Heart right ventricle (tissue), 16 donors: ENCODE results near the gene TENT5A. TPM values are rescaled to one million over a fixed set of nuclear protein-coding genes. Genes with fewer than 3 reads are reported as not detected.
"Not testable (repeated sequence)": the region's sequence is repeated elsewhere in the genome, so short reads cannot be mapped to it uniquely, and the experiment has no call there.

Source experiments
- ATAC-seq, 8 donors: fragments of 200-7000 bp; cut with Tn5 transposase; one replicate each; pipeline ENCODE4 v1.9.1; 2020; ENCODE audit warnings: mild to moderate bottlenecking in 8 of 8, moderate library complexity in 8 of 8, moderate number of reproducible peaks in 1 of 8
- DNase-seq, 2 donors: peaks; one replicate each; pipeline ENCODE4 v3.0.0-alpha.2; 2020
- H3K27ac ChIP-seq, 10 donors: fragments of 200-600 bp; sonication (generic) in 2 of 10; one replicate each; pipeline versions ENCODE4 v1.5.0 to v1.8.0; 2020 to 2022; ENCODE audit warnings: mild to moderate bottlenecking in 3 of 10
- H3K27me3 ChIP-seq, 7 donors: fragments of 200-600 bp; one replicate each; pipeline ENCODE4 v1.8.0; 2021 to 2022; ENCODE audit warnings: mild to moderate bottlenecking in 2 of 7
- H3K36me3 ChIP-seq, 9 donors: fragments of 200-600 bp; sonication (generic) in 1 of 9; one replicate each; pipeline versions ENCODE4 v1.5.0 to v1.8.0; 2020 to 2022; ENCODE audit warnings: mild to moderate bottlenecking in 2 of 9
- H3K4me1 ChIP-seq, 9 donors: fragments of 200-600 bp; sonication (generic) in 1 of 9; one replicate each; pipeline versions ENCODE4 v1.5.0 to v1.8.0; 2020 to 2022; ENCODE audit warnings: mild to moderate bottlenecking in 4 of 9
- H3K4me3 ChIP-seq, 10 donors: fragments of 200-600 bp; sonication (generic) in 2 of 10; one replicate each; pipeline versions ENCODE4 v1.5.0 to v1.8.0; 2020 to 2022; ENCODE audit warnings: mild to moderate bottlenecking in 7 of 10, moderate library complexity in 2 of 10
- H3K9me3 ChIP-seq, 11 donors: fragments of 200-600 bp in 10 of 11; sonication (generic) in 2 of 11; one replicate each; pipeline versions ENCODE4 v1.5.0 to v1.8.0; 2013 to 2022; ENCODE audit warnings: mild to moderate bottlenecking in 2 of 11, control low read depth in 1 of 11, moderate library complexity in 1 of 11
- CTCF ChIP-seq, 9 donors: fragments of 200-600 bp; sonication (generic) in 2 of 9; IDR thresholded peaks; one replicate each; pipeline versions ENCODE4 v1.5.0 to v1.8.0; 2021 to 2022; ENCODE audit warnings: antibody characterized with exemption in 9 of 9, mild to moderate bottlenecking in 5 of 9, moderate library complexity in 1 of 9
- WGBS, 2 donors: extraction: QIAGEN DNeasy Blood & Tissue Kit; methylation state at CpG; one replicate each; pipeline ENCODE4 v1.1.7; 2013; ENCODE audit warnings: inconsistent platforms in 1 of 2; 5-methylcytosine and 5-hydroxymethylcytosine counted together
- intact Hi-C, 10 donors: fragments of 100-400 bp; cut with DNase I; formaldehyde crosslinking; loops; one replicate each; pipeline versions ENCODE4 v1.11.1 to v1.14.2; 2022
- polyA plus RNA-seq, 2 donors: library from polyadenylated mRNA; stranded (reverse); fragments of 200-250 nt; gene quantifications; one replicate each; pipeline ENCODE4 v1.2.3, GENCODE V29; 2013
- total RNA-seq, 10 donors: library from RNA; stranded (reverse); fragmentation: NEBNext Ultra II Directional in 3 of 10; extraction: Animal tissue kit (Norgen Biotek cat#: 25700) in 3 of 10; gene quantifications; one replicate each; pipeline versions ENCODE4 v1.2.1 to v1.2.4, GENCODE V29; 2021 to 2023
- donor health status: Arrhythmogenic right ventricular cardiomyopathy.
- donor health status: ischemic (EF 13 %, LVEDD 7.1; RV severe dilation, severe dysfunction).
- donor health status: healthy with polysubstance abuse.
- donor health status: DM: no; HTN: yes; CAD: no.
- donor health status: DM: no; HTN: no; CAD: no.
- donor health status: ischemic (EF 25% LVEDD 6.9; RV normal size, moderate dysfunction).
- donor health status: ischemic (EF 25% LVEDD 5.7; RV mildly dilated, moderate dysfunction).
- donor health status: healthy.
- donor health status: DM: yes; HTN: yes; CAD: no.
- donor health status: Ischemic cardiomyopathy.
- donor health status: ischemic (EF 35%, LVEDD 5.7; RV mildly dilated, moderate dysfunction).
- donor health status: nonischemic (EF 11% LVEDD 7.7; RV severe dilation, severe dysfunction).
- donor health status: DM: yes; HTN: yes; CAD: no.
- donor health status: PGD.
- donor health status: ischemic (EF 29% LVEDD 5.4; RV normal size, mild dysfunction).
- donor health status: nonischemic (EF 23%, LVEDD 6.1; RV moderate dilation, normal function).

The TENT5A gene
- total and polyA plus RNA-seq, 12 donors = 17.3 to 72.1 (median 44.0) TPM

DNA sequence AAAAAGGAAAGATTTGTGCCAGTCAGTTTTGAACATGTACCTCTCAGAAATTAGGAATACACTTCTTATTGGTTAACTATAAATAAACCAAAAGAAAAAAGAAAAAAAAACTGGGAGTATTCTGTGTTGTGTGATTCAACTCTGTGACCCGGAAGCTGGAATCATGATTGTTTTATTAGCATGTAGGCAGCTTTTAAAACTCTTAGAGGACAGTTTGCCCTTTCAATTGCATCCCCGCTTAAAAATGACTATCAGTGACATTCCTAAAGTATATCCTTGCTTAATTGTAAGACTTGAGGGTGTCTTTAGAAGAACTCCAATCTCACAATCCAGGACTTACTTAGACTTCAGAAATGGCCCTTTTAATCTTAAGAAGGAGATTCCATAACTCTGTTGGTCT lies 29.1 kb upstream of the TENT5A start:
- no peak for TF ChIP-seq CTCF (IDR thresholded peaks at IDR 0.05)
- no peak overlapping the region for H3K27ac ChIP-seq
- ATAC-seq = no peak
- H3K4me1 ChIP-seq = peaks cover 0 to 2% (median 0%) of the 10 kb centered on the region in 9 donors
- DNase-seq = no peak
- H3K9me3 ChIP-seq = peaks cover 0 to 8% (median 0%) of the 10 kb centered on the region in 11 donors
- H3K27me3 ChIP-seq = no peaks in the 10 kb centered on the region
- 89 to 92% methylated on average over 2 of the region's 2 CpGs for WGBS, 2 donors
- H3K36me3 ChIP-seq = no peaks in the 10 kb centered on the region
- intact Hi-C loops = no loop called here
- H3K4me3 ChIP-seq = no peak overlapping the region

DNA sequence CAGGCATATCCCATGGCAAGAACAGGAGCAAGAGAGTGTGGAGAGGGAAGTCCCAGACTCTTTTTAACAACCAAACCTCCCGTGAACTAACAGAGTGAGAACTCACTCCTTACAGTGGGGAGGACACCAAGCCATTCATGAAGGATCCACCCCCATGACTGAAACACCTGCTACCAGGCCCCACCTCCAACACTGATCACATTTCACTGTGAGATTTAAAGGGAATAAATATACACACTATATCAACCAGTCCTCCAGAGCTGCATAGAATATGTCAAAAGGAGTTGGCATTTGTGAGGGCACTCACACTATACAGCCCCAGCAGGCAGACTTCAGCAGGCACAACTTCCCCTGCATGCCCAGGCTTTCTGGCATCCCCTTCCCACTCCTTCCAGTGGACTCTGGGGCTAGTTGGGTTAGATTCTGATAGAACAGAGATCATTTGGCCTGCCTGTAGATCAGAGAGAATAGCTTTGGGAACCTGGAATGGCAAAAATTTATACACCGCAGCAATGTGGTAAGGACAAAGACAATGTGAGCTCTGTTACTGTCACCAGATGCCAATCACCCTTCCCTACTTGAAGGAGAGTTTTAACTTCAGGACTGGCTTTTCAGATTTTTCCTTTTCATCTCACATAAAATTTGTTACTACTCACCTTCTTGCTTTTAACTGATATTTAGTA lies 25.2 kb upstream of the TENT5A start:
- Histone ChIP-seq H3K4me3 (no peak overlapping the region), H3K27me3 (no peaks in the 10 kb centered on the region), H3K27ac (no peak overlapping the region), H3K4me1 (peaks cover 0 to 7% (median 0%) of the 10 kb centered on the region in 9 donors), H3K36me3 (no peaks in the 10 kb centered on the region), H3K9me3 (peaks cover 0 to 8% (median 0%) of the 10 kb centered on the region in 11 donors)
- intact Hi-C loops = no loop called here
- ATAC-seq (no peak), DNase-seq (no peak)
- WGBS, 2 donors = 89 to 93% methylated on average over 2 of the region's 2 CpGs
- no peak for TF ChIP-seq CTCF (IDR thresholded peaks at IDR 0.05)

DNA sequence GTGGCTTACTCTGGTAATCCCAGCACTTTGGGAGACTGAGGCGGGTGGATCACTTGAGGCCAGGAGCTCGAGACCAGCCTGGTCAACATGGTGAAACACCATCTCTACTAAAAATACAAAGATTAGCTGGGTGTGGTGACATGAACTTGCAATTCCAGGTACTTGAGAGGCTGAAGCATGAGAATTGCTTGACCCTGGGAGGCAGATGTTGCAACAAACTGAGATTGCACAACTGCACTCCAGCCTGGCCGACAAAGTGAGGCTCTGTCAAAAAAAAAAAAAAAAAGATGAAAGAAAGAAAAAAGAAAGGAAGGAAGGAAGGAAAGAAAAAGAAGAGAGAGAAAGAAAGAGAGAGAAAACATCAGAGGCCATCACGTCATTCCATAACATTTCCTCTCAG lies 23.7 kb upstream of the TENT5A start:
- WGBS, 2 donors = 89 to 95% methylated on average over 4 of the region's 4 CpGs

DNA sequence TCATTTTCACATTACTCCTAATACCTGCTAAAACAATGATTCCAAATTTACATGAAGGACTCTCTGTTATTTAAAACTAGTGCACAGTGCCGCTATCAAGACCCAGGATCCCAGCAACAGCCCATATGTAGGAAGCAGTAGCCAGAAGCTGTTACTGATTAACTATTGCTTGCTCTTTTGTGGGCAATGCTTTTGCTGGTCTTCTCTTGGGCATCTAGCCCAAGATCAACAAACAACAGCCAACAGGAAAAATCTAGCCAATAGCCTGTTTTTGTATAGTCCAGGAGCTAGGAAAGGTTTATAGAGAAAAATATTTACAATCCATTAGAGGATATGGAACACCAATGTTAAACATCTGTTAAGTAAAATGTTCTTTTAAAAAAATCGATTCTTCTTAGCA lies 22.1 kb upstream of the TENT5A start:
- Histone ChIP-seq H3K36me3 (no peaks in the 10 kb centered on the region), H3K4me1 (peaks cover 0 to 11% (median 0%) of the 10 kb centered on the region in 9 donors), H3K27me3 (no peaks in the 10 kb centered on the region), H3K4me3 (no peak overlapping the region), H3K27ac (no peak overlapping the region), H3K9me3 (no peaks in the 10 kb centered on the region)
- no peak for TF ChIP-seq CTCF (IDR thresholded peaks at IDR 0.05)
- DNase-seq (no peak), ATAC-seq (no peak)
- WGBS, 2 donors = 90 to 94% methylated on average over 2 of the region's 2 CpGs
- intact Hi-C loops = no loop called here

More for the DNA sequence above, 23.7 kb upstream of the TENT5A start:
- intact Hi-C loops, H3K9me3 ChIP-seq, ATAC-seq, H3K36me3 ChIP-seq, H3K27ac ChIP-seq, H3K4me3 ChIP-seq, DNase-seq, H3K27me3 ChIP-seq: not testable (repeated sequence)
- peaks cover 0 to 11% (median 0%) of the 10 kb centered on the region in 9 donors for H3K4me1 ChIP-seq

DNA sequence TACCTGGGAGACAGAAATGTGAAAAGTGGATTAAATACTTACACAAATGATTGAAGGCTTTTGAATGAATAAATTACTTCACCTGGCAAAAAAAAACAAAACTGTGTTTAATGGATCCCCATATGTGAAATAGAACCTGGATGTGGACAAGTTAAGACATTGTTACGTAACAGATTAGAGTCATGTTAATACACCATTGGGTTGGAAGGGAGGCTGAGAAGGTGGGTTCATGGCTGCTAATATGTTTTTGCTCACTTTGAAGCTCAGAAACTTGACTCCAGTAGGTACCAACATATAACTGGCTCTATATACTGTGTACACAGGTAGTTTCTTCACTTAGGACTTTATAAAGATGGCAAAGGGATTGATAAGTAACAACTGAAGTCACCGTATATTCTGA lies 21.4 kb upstream of the TENT5A start:
- Histone ChIP-seq H3K9me3 (no peaks in the 10 kb centered on the region), H3K4me1 (peaks cover 0 to 11% (median 0%) of the 10 kb centered on the region in 9 donors)
- intact Hi-C loops = no loop called here

More for the DNA sequence above, 21.4 kb upstream of the TENT5A start:
- Histone ChIP-seq H3K27ac (no peak overlapping the region), H3K27me3 (no peaks in the 10 kb centered on the region), H3K4me3 (no peak overlapping the region), H3K36me3 (no peaks in the 10 kb centered on the region)
- no peak for DNase-seq
- WGBS, 2 donors = 97% methylated on average over 2 of the region's 2 CpGs
- TF ChIP-seq CTCF (IDR thresholded peaks at IDR 0.05) = no peak
- no peak for ATAC-seq
